Panc1 (cell line): ENCODE measurements around the gene PCGF1. TPM values are rescaled to one million over a fixed set of nuclear protein-coding genes. Genes with fewer than 3 reads are reported as not detected.

Source experiments
- ATAC-seq: fragments of 200-7000 bp; cut with Tn5 transposase; 2 replicates; pipeline ENCODE4 v1.9.1; 2020; ENCODE audit warnings: mild to moderate bottlenecking, moderate library complexity
- BruUV-seq: library from RNA; stranded (reverse); fragments of 400-500 nt; replicated peaks from 2 replicates; lab custom pipeline; 2021; lab: Mats Ljungman, UMichigan
- CTCF ChIA-PET: fragments of 300-600 bp; sonication (Branson Sonifier 250); formaldehyde crosslinking; loops from one replicate; lab custom pipeline; 2022; ENCODE audit warnings: antibody characterized with exemption; lab: Charles Lee
- POLR2A ChIA-PET: fragments of 300-600 bp; sonication (Branson Sonifier 250); formaldehyde crosslinking; loops from one replicate; lab custom pipeline; 2022; ENCODE audit warnings: antibody characterized with exemption; lab: Charles Lee
- DNase-seq: peaks from one replicate; pipeline ENCODE4 v3.0.0-alpha.2; 2010; ENCODE audit warnings: low read depth, low spot score
- H3K27ac ChIP-seq: 2 replicates; pipeline ENCODE4 v1.5.1; 2011; ENCODE audit warnings: mild to moderate bottlenecking, low read length, inconsistent platforms
- H3K27me3 ChIP-seq: fragments of 200-500 bp; sonication (Bioruptor generic); 2 replicates; pipeline ENCODE4 v1.6.0; 2014; ENCODE audit warnings: low read length, inconsistent platforms; ENCODE audit not compliant: control insufficient read depth, insufficient read depth
- H3K36me3 ChIP-seq: fragments of 200-500 bp; sonication (Bioruptor generic); 2 replicates; pipeline ENCODE4 v1.5.1; 2014; ENCODE audit warnings: inconsistent platforms, mild to moderate bottlenecking, low read length, moderate library complexity; ENCODE audit not compliant: control insufficient read depth, insufficient read depth
- H3K4me1 ChIP-seq: 2 replicates; pipeline ENCODE4 v1.5.1; 2011; ENCODE audit warnings: inconsistent platforms, mild to moderate bottlenecking, low read length, moderate library complexity; ENCODE audit not compliant: control insufficient read depth, insufficient read depth
- H3K4me3 ChIP-seq, 2 experiments: 2 replicates each; pipeline ENCODE4 v1.5.1; 2011 to 2012; ENCODE audit warnings: low read depth in 2 of 2, low read length in 2 of 2, mild to moderate bottlenecking in 2 of 2, inconsistent platforms in 1 of 2, moderate library complexity in 1 of 2
- H3K9me3 ChIP-seq: fragments of 200-500 bp; sonication (Bioruptor generic); 2 replicates; pipeline ENCODE4 v1.5.1; 2014; ENCODE audit warnings: low read depth, mild to moderate bottlenecking, inconsistent platforms, low read length, moderate library complexity; ENCODE audit not compliant: control insufficient read depth, insufficient read depth
- POLR2AphosphoS5 ChIP-seq: IDR thresholded peaks from 2 replicates; pipeline ENCODE4 v1.6.1; 2012; ENCODE audit warnings: mild to moderate bottlenecking, low read depth, low read length, moderate library complexity
- REST ChIP-seq, 2 experiments: IDR thresholded peaks; 2 replicates each; pipeline ENCODE4 v1.6.1; 2011 to 2012; ENCODE audit warnings: low read depth in 2 of 2, control low read depth in 1 of 2, low read length in 1 of 2, mild to moderate bottlenecking in 1 of 2, moderate library complexity in 1 of 2; ENCODE audit not compliant: insufficient read depth in 1 of 2
- SIN3A ChIP-seq: IDR thresholded peaks from 2 replicates; pipeline ENCODE4 v1.6.1; 2012; ENCODE audit warnings: low read depth, mild to moderate bottlenecking, low read length, moderate library complexity, borderline replicate concordance; ENCODE audit not compliant: insufficient read depth
- TCF7L2 ChIP-seq: IDR thresholded peaks from 2 replicates; pipeline ENCODE4 v1.6.1; 2011; ENCODE audit warnings: mild to moderate bottlenecking, low read depth, low read length, inconsistent platforms
- in situ Hi-C: cut with HindIII; loops from 2 replicates; pipeline ENCODE4 v1.10.0; 2016; ENCODE audit warnings: low sequenced_read_pairs, low pct_unique_long_range_greater_than_20kb
- intact Hi-C: fragments of 100-400 bp; cut with micrococcal nuclease; formaldehyde crosslinking; loops from one replicate; pipeline ENCODE4 v1.10.0; 2022; ENCODE audit not compliant: unreplicated experiment
- total RNA-seq: library from RNA; stranded (reverse); gene quantifications from one replicate; pipeline ENCODE4 v1.2.1, GENCODE V29; 2021; ENCODE audit not compliant: unreplicated experiment
- TF ChIP-seq, protein P1 (sequence below): fragments of 450-650 bp; IDR thresholded peaks from 2 replicates; pipeline ENCODE4 v1.5.1; 2017; ENCODE audit warnings: mild to moderate bottlenecking

The PCGF1 gene
- total RNA-seq, 1 experiment from 2014 or later: 36.8 TPM

DNA sequence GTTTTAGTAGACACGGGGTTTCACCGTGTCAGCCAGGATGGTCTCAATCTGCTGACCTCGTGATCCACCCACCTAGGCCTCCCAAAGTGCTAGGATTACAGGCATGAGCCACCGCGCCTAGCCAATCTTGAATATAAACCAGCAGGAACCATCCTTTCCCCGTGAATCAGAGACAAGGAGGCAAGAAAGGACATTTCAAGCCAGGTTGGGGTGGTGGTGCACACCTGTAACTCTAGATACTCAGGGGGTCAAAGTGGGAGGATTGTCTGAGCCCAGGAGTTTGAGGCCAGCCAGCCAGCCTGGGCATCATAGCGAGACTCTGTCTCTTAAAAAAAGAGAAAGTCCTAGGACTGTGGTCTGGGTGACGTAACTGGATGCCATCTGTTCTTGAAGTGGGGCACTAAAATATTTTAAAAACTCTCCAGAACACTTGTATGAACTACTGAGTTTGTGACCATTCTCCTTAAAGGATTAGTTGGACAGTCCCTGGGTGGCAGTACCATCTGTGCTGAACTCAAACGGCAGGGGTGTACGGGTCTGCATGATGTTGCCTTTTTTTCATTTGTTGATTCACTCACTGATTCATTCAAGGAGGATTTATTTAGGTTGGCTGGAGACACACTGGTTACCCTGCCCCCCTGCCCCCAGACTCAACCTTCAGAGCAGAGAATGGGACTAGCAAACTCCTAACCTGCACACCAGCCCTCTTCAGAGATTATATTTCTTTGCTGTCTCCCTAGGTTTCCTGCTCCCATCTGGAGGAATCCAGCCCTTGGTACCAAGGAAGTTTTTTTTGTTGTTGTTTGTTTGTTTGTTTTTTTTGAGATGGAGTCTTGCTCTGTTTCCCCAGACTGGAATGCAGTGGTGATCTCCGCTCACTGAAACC is 3.9 kb upstream of the PCGF1 start:
- no peak overlapping the region for H3K4me3 ChIP-seq
- H3K4me1 ChIP-seq: peaks cover 4% of the 10 kb centered on the region
- no peaks in the 10 kb centered on the region for H3K9me3 ChIP-seq
- POLR2A ChIA-PET: no interaction called here
- peaks cover 4% of the 10 kb centered on the region; the same call in 1 of the 2 replicates for H3K36me3 ChIP-seq
- no peak for TF ChIP-seq REST (IDR thresholded peaks at IDR 0.05; ENCODE audit: insufficient read depth in 1 of 2, low read depth in 2 of 2, low read length in 1 of 2)
- TF ChIP-seq, protein P1, sequence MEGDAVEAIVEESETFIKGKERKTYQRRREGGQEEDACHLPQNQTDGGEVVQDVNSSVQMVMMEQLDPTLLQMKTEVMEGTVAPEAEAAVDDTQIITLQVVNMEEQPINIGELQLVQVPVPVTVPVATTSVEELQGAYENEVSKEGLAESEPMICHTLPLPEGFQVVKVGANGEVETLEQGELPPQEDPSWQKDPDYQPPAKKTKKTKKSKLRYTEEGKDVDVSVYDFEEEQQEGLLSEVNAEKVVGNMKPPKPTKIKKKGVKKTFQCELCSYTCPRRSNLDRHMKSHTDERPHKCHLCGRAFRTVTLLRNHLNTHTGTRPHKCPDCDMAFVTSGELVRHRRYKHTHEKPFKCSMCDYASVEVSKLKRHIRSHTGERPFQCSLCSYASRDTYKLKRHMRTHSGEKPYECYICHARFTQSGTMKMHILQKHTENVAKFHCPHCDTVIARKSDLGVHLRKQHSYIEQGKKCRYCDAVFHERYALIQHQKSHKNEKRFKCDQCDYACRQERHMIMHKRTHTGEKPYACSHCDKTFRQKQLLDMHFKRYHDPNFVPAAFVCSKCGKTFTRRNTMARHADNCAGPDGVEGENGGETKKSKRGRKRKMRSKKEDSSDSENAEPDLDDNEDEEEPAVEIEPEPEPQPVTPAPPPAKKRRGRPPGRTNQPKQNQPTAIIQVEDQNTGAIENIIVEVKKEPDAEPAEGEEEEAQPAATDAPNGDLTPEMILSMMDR: no peak
- TF ChIP-seq TCF7L2: no peak
- no peak for TF ChIP-seq POLR2AphosphoS5
- no peak for TF ChIP-seq SIN3A
- CTCF ChIA-PET: no interaction called here
- intact Hi-C loops (no loop called here), in situ Hi-C loops (no loop called here)
- H3K27ac ChIP-seq: no peak overlapping the region
- DNase-seq (no peak), ATAC-seq (no peak)
- BruUV-seq: no TSS peak
- H3K27me3 ChIP-seq: no peaks in the 10 kb centered on the region

DNA sequence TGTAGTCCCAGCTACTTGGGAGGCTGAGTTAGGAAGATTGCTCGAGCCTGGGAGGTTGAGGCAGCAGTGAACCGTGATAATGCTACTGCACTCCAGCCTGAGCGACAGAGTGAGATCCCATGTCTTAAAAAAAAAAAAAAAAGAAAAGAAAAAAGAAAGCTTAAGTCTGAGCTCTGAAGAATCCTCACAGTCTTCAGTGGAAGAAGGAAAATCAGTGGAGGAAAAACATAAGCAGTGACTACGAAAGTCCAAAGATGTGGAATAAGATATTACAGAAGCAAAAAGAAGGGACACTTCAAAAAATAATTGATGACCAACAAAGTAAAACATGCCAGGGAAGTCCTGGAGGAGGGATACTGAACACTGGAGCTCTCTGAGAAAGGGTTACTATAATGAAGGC is 2.8 kb upstream of the PCGF1 start:
- peaks cover 11% of the 10 kb centered on the region for H3K4me1 ChIP-seq
- ATAC-seq: no peak

More for the DNA sequence above, 2.8 kb upstream of the PCGF1 start:
- H3K27ac ChIP-seq: no peak overlapping the region
- intact Hi-C loops (no loop called here), in situ Hi-C loops (no loop called here)
- H3K36me3 ChIP-seq: peaks cover 4% of the 10 kb centered on the region; the same call in 1 of the 2 replicates
- ChIA-PET POLR2A (interaction anchor here (0.6 to 0.7 kb wide), 3 partner anchors 8 to 27 kb away, joined by 3 to 6 read pairs (median 3); partner anchors contain the start of genes CCDC142 and TTC31), CTCF (interaction anchor here (0.6 kb wide), 1 partner anchor 67 kb away, joined by 4 read pairs; no protein-coding TSS in a partner anchor)
- BruUV-seq: no TSS peak
- no peak for TF ChIP-seq TCF7L2
- TF ChIP-seq REST (IDR thresholded peaks at IDR 0.05; ENCODE audit: insufficient read depth in 1 of 2, low read depth in 2 of 2, low read length in 1 of 2): no peak
- TF ChIP-seq POLR2AphosphoS5: no peak
- TF ChIP-seq, protein P1: no peak
- no peak for TF ChIP-seq SIN3A
- no peaks in the 10 kb centered on the region for H3K9me3 ChIP-seq
- no peaks in the 10 kb centered on the region for H3K27me3 ChIP-seq
- no peak for DNase-seq
- H3K4me3 ChIP-seq: no peak overlapping the region
